ENCODE results near the gene PNPLA8. TPM values are rescaled to one million over a fixed set of nuclear protein-coding genes. Genes with fewer than 3 reads are reported as not detected.
"Not testable (repeated sequence)": the region's sequence is repeated elsewhere in the genome, so short reads cannot be mapped to it uniquely, and the experiment has no call there.

The PNPLA8 gene
- polyA plus RNA-seq, 12 donors, result 24.5 to 30.6 (median 26.6) TPM; not detected in 1

GRCh38 chr7:108484137-108484536, 41.8 kb downstream of the PNPLA8 start:
- DNase-seq, result no peak

DNA sequence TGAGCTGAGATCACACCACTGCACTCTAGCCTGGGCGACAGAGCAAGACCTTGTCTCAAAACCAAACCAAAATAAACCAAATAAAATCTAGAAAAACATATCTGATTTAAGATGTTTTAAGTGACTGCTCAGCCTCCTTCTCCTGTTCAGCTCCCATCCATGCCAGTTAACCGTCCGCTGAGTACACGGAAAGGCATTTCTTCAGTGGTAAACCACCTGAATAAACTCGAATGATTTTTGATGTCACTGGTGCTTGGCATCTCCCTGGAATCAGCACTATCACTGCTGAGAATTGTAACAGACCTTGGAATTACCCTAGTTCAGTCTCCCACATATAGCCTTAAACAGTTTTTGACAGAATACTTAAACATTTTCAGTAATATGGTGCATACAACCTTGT, 45.6 kb downstream of the PNPLA8 start:
- no peak for DNase-seq

DNA sequence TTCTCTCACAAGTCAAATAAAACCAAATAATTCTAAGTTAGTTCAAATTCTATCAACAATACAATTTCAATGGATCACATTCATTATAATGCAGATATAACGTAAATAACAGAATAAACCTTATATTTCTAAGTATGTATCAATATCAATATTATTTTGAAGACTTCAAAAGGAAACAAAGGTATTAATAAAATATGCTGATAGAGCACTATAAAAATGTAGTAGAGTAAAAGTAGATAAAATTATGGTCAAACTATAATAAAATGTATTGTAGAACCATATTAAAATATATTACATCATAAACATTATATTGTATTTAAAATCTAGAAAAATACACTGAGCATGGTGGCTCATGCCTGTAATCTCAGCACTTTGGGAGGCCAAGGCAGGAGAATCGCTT, 46.2 kb downstream of the PNPLA8 start:
- DNase-seq, result no peak

DNA sequence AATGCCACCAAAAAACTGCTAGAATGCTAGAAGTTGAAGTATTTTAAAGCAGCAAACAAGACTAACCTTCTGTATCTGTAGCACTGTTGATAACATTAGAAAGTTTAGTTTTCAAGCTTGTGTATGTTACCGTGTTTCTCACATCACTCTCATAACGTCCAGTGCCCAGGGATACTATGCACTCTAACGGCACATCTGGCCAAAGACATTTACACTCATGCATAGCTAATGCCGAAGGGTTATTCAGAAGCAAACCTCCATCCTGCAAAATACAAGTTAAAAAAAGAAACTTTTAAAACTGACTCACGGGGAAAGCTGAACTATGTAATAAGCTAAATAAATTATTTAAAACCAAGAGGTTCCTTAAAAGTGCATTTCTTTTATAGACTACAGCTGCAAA, 46.8 kb downstream of the PNPLA8 start:
- no peak for DNase-seq

DNA sequence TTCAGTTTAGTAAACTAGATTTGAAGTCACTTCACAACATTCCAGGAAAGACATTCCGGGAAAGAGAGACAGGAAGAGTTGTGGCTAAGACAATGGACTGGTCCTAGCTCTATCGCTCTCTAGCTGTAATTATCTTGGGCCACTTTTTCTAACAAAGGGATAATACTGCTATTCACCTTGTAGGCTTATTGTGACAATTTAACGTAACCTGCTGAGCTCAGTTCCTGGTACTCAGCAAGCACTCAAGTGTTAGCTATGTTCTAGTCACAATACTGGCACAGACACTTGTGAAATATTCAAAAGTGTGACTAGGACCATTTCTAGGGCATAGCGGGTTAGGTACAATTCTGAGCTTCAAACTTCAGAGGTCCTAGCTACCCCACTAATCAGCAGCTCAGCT, 57.7 kb downstream of the PNPLA8 start:
- no peak for DNase-seq

DNA sequence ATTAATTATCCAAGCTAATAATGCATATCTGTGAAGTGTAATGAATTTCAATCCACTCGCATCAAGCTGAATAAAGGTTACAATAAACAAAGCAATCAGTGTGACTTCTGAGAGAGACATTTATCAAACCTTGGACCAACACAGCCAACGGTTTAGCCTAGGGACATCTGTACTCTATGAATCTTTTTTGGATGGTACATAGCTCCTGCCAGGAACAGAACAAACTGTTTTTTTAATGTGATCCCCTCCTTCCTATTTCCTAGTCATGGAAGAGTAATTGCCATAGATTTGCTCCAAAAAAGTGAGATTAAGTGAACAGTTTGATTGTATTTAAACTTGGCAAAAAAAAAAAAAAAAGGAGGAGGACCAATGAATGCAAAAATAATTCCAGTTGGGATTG, 58.5 kb downstream of the PNPLA8 start:
- no peak for DNase-seq

- not testable (repeated sequence) for DNase-seq
Measured at GRCh38 chr7:108466322-108466721, 59.6 kb downstream of the PNPLA8 start.

- no peak for DNase-seq
Measured at GRCh38 chr7:108464743-108465142, 61.2 kb downstream of the PNPLA8 start.

DNA sequence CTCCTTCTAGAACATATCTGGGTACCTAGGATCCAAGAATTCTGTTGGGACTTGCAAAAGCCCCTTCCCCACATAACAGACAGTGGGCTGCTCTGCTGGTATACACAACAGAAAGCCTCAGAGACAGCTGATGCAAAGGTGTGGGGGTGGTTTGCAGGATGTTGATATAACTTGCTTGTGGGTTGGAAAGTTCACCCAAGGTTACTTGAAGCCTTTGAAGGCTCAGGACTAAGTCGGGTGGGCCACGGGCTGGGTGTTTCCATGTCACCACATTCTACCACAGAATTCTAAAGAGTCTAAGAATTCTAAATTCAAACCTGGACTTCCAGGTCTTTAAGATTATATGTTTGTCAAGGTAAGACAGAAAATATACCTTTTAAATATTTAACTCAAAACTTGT, 62.3 kb downstream of the PNPLA8 start:
- no peak for DNase-seq

DNA sequence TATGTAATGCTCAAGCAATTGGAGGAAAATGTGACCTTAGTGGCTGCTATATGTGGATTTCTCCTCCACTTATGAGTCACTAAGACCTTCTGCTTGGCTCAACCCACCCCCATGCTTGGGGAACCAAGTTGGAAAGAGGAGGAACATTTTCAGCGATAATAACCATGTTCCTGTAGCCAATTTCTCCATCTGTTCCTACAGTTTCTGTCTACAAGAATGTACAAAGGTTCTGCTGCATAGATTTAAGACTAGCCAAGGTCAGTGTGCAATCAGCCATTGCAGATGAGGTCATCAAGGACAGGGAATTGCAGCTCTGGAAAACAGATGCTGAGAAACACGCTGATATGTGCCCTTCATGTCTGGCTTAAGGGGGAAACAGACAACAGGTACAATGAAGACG, 64.1 kb downstream of the PNPLA8 start:
- peak; percentile 35 for DNase-seq

DNA sequence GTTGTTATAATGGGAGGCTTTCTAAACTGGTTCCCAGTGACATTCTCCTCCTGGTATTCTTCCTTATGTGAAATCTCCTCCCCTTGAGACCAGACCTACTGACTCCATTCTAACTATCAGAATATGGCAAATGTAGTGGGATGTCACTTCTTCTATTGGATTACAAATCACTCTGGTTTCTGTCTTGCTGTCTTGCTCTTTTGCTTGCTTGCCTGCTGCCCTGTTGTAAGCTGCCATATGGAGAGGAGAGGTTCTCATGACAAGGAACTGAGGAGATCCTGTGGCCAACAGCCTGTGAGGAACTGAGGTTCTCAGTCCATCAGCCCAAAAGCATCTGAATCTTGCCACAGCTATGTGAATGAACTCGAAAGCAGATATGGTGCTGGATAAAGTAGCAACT, 65.0 kb downstream of the PNPLA8 start:
- no peak for DNase-seq

DNA sequence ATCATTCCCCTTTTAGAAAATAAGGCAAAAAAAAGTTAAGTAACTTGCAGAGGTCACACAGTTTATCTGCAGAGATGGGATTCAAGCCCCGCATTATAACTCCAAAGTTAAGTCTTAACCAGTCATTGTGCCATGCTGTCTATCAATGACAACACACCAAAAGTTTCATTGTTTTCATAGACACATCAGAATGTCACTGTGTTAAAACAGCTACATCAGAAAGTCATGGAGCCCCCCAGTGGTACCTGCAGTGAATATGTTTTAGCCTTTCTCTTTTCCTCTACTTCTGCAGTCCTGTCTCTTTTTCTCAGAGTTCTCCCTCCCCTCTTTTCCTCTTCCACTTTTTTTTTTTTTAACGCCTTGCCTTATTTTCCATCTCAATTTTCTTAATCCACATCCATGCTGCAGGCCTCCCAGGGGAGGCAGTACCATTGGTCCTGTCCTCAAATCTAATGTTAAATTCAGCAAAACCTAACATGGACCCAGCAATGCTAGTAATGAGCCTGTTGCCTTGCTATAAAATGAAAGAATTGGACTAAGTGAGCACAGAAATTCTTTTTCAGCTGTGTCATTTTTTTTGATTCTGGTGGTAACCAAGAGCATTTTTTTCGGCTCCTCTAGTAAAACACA, 65.9 kb downstream of the PNPLA8 start:
- DNase-seq, result no peak

DNA sequence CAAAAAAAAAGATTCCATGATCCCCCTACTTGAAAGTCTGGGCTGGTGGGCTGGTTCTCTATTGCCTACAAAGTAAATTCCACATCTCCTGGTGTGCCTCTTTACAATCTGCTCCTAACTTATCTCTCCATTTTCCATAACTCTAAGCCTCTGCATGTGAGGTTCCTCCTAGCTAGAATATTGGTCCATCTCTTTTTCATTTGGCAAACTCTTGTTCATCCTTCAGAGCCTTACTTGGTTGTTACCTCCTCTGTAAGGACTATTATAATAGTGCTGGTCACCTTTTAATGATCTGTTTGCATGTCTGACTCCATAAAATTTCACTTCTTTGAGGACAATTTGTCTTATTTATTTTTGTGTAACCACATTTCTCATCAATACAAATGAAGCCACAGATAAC, 68.1 kb downstream of the PNPLA8 start:
- no peak for DNase-seq

- DNase-seq, result no peak
Measured at GRCh38 chr7:108456845-108457540, 68.9 kb downstream of the PNPLA8 start.

GRCh38 chr7:108455998-108456677, 69.8 kb downstream of the PNPLA8 start, which contains the start of gene NRCAM:
NRCAM (minus strand) TSS chr7:108456436; CDS start chr7:108240064, 216,372 bp downstream.
- peak; percentile 43 for DNase-seq

- DNase-seq, result no peak
Measured at GRCh38 chr7:108455551-108455997, 70.4 kb downstream of the PNPLA8 start.

GRCh38 chr7:108454674-108455550, 71.0 kb downstream of the PNPLA8 start:
- no peak for DNase-seq

GRCh38 chr7:108454317-108454673, 71.6 kb downstream of the PNPLA8 start:
- DNase-seq, result no peak

DNA sequence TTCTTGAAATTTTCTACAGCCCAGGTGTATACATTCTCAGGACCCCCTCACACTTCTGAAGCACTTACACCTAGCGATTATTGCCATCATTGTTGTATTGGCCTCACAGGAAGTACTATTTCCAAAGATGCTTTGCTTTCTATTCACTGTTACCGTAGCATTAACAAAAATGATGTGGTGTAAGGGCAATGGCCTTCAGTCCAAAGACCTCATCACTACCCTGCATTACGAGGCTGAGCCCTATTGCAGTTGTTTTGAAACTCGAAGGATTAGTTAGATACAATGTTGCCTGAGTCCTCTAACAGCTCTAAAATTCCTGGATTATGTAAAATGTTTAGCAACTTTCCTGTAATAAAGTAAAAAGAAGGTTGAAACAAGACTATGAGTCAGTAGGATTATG, 72.6 kb downstream of the PNPLA8 start:
- no peak for DNase-seq

DNA sequence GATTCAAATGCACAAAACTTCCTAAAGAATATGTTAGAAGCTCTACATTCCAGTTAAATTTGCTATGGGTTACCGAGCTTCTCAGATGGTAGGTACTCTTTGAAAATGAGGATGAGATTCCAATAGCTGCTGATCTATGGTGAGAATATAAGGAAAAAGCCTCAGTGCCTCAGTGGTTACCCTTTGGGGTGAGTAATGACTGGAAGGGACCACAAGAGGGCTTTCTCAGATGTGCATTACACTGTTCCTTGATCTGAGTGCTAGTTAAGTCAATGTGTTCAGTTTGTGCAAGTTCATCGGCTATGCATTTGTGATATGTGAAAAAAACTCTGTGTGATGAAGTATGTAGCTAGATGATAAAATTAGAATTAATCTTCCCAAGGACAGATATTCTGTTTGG, 73.2 kb downstream of the PNPLA8 start:
- DNase-seq, result no peak

DNA sequence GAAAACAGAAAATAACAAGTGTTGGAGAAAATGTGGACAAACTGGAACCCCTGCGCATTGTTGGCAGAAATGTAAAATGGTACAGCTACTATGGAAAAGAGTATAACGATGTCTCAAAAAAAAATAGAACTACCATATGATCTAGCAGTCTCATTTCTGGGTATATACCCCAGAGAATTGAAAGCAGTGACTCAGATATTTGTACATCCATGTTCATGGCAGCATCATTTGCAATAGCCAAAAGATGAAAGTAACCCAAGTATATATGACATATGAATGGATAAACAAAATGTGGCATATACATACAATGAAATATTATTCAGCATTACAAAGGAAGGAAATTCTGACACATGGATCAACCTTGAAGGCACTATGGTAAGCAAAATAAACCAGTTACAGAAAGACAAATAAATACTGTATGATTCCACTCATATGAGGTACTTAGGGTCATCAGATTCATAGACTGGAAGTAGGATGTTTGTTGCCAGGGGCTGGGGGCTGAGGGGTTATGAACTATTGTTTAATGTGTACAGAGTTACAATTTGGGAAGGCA, 74.6 kb downstream of the PNPLA8 start:
- no peak for DNase-seq

DNA sequence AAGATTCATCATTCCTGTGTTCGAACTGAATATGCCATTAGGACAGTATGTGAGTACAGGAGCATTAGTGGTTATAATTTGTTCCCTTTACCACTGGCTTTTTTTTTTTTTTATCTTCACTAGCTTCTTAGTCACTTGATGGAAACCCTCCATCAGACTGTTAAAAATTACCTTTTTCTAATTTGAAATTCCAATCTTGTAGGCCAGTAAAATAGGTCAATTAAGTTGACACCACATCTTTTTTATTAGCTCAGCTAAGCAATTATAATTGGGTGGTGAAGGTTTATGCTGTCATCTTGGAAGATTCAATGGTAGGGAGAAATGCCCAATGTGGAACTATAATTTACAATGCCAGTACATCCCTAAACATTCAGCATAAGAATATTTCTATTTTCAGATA, 75.8 kb downstream of the PNPLA8 start:
- DNase-seq, result no peak
